Measurements from ENCODE around the gene PNPLA5.
"Not testable (repeated sequence)": the region's sequence is repeated elsewhere in the genome, so short reads cannot be mapped to it uniquely, and the experiment has no call there.

Gene PNPLA5

DNA sequence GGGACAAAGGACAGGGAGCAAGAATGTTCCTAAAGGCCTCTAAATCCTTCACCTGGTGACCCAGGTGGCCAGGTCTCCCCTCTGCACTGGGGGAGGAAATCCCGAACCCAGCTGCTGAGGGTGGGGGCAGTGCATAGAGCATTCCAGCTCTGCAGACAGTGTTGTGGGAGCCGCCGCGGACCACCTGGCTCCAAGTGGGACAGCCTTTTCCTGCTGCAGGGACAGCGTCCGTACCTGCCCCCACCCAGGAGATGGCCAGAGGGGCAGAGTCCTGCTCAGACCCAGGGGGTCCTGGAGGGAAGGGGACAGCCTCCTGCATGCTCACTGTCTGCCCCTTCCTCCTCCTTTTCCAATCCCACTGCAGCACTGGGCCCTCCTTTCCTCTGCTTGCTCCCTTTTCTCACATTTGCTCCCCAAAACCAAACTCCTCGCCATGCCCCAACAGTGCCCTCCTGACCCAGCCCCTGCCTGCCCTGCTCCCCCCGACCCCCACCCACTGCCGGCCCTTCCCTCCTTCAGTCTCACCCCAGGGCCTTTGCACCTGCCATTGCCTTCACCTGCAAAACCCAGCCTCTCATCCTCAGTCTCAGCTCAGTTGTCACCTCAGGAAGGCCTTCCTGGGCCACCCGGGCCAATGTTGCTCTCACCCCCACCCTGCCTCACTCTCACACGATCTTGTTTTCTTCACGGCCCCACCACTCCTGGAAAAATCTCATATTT, 12.8 kb downstream of the PNPLA5 start:
- H3K9ac ChIP-seq (ENCODE audit: low read length): no peak overlapping the region
- no peak overlapping the region for H2AK5ac ChIP-seq (ENCODE audit: low read length)
- no peaks in the 10 kb centered on the region for H3K36me3 ChIP-seq (ENCODE audit: control insufficient read depth, insufficient read depth, low read length)
- H2BK5ac ChIP-seq (ENCODE audit: low read length): no peak overlapping the region
- H2BK120ac ChIP-seq (ENCODE audit: low read depth, low read length): no peak overlapping the region
- WGBS (ENCODE audit: extremely low coverage, insufficient coverage, low lambda C conversion rate): no CpG with 5 or more reads among the region's 12 CpGs
- no peak for DNase-seq
- H3K4me3 ChIP-seq (ENCODE audit: low read length): no peak overlapping the region
- no peaks in the 10 kb centered on the region for H3K27me3 ChIP-seq (ENCODE audit: insufficient read depth, low read length, poor library complexity)
- no peaks in the 10 kb centered on the region for H3K4me1 ChIP-seq (ENCODE audit: control insufficient read depth, low read depth, low read length)
- H3K79me2 ChIP-seq (ENCODE audit: control insufficient read depth, insufficient read depth, low read length): no peaks in the 10 kb centered on the region
- H3K56ac ChIP-seq (ENCODE audit: low read length): no peak overlapping the region
- no peak overlapping the region for H2BK15ac ChIP-seq (replicated peaks; ENCODE audit: low read depth)
- H4K5ac ChIP-seq (ENCODE audit: low read length): no peak overlapping the region
- H3K23ac ChIP-seq (ENCODE audit: low read length): no peak overlapping the region
- H3K18ac ChIP-seq (ENCODE audit: low read length): no peak overlapping the region
- no peak overlapping the region for H3K4ac ChIP-seq (ENCODE audit: low read depth, low read length)
- H4K8ac ChIP-seq (ENCODE audit: low read depth, low read length): no peak overlapping the region
- no peaks in the 10 kb centered on the region for H3K79me1 ChIP-seq (ENCODE audit: low read length)
- no peak overlapping the region for H3K4me2 ChIP-seq (ENCODE audit: low read length)
- no peak overlapping the region for H3K27ac ChIP-seq (ENCODE audit: low read depth, low read length)

DNA sequence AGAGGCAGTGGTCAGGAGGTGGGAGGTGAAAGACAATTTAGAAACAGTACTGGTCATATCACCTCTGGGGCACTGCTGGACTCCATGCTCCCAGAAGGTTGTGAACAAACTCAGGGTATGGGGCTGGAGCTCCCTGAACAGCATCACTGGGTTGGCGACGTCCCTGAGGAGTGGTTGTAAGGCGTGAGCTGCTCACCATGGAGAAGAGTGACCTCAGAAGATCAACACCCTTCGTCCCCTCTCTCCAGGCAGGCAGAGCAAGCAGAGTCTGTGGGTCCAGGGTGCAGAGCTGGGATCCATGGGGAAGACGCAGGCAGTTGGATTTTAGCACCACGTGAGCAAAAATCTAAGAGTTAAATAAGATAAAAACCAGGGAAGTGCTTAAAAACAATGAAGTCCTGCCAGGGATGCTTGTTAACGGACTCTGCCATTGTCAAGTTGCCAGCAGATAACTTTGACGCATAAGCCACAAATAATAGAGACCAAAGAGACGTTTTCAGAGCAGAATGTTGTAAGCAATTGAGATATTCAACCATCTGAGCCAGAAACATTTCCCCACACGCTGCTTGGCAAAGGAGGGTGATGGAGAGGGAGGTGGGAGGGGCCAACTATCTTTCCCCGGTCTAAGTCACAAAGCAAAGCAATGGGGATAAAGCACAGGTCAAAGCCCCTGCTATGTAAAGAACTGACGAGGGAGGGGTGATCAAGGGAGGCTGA, 13.6 kb downstream of the PNPLA5 start:
- Histone ChIP-seq H3K36me3 (ENCODE audit: control insufficient read depth, insufficient read depth, low read length) (no peaks in the 10 kb centered on the region), H3K27me3 (ENCODE audit: insufficient read depth, low read length, poor library complexity) (no peaks in the 10 kb centered on the region), H3K23ac (ENCODE audit: low read length) (no peak overlapping the region), H3K4me1 (ENCODE audit: control insufficient read depth, low read depth, low read length) (no peaks in the 10 kb centered on the region), H3K4me2 (ENCODE audit: low read length) (no peak overlapping the region), H3K4me3 (ENCODE audit: low read length) (no peak overlapping the region), H2BK120ac (ENCODE audit: low read depth, low read length) (no peak overlapping the region), H3K27ac (ENCODE audit: low read depth, low read length) (no peak overlapping the region), H3K79me2 (ENCODE audit: control insufficient read depth, insufficient read depth, low read length) (no peaks in the 10 kb centered on the region), H2AK5ac (ENCODE audit: low read length) (no peak overlapping the region), H3K79me1 (ENCODE audit: low read length) (no peaks in the 10 kb centered on the region), H2BK5ac (ENCODE audit: low read length) (no peak overlapping the region), H3K56ac (ENCODE audit: low read length) (no peak overlapping the region), H3K9ac (ENCODE audit: low read length) (no peak overlapping the region), H4K8ac (ENCODE audit: low read depth, low read length) (no peak overlapping the region), H2BK15ac (replicated peaks; ENCODE audit: low read depth) (no peak overlapping the region), H3K18ac (ENCODE audit: low read length) (no peak overlapping the region), H4K5ac (ENCODE audit: low read length) (no peak overlapping the region), H3K4ac (ENCODE audit: low read depth, low read length) (no peak overlapping the region)
- no peak for DNase-seq
- WGBS (ENCODE audit: extremely low coverage, insufficient coverage, low lambda C conversion rate): no CpG with 5 or more reads among the region's 12 CpGs

DNA sequence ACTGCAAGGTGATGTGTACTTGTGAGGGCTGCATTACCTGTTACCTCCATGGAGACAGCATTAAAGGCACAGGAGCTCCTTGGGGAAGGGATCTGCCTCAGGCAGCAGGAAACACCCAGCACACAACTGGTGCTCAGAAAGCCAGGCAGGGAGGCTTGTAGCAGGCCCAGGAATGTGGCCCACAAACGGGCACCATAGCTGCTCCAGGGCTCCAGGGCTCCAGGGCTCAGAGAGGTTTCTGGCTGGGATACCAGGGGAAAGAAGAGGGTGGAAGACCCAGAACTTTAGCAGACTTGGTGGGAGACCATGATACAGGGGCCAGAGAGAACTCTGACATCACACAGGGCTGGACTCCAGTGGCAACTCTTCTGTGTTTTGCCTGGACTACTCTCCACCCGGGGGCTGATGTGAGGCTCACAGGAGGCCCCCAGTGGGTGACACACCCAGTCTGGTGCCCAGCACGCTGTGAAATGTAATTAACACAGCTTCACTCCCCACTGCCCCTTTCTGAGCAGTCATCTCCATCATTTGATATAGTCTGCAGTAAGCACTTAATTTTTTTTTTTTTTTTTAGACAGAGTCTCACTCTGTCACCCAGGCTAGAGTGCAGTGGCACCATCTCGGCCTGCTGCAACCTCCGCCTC, 14.8 kb downstream of the PNPLA5 start:
- H2BK5ac ChIP-seq (ENCODE audit: low read length): no peak overlapping the region
- no peak overlapping the region for H3K23ac ChIP-seq (ENCODE audit: low read length)
- no peak overlapping the region for H3K4me3 ChIP-seq (ENCODE audit: low read length)
- H3K4me2 ChIP-seq (ENCODE audit: low read length): no peak overlapping the region
- no peak overlapping the region for H3K4ac ChIP-seq (ENCODE audit: low read depth, low read length)
- no peak overlapping the region for H3K27ac ChIP-seq (ENCODE audit: low read depth, low read length)
- H3K56ac ChIP-seq (ENCODE audit: low read length): no peak overlapping the region
- H3K79me2 ChIP-seq (ENCODE audit: control insufficient read depth, insufficient read depth, low read length): no peaks in the 10 kb centered on the region
- H3K9ac ChIP-seq (ENCODE audit: low read length): no peak overlapping the region
- H2AK5ac ChIP-seq (ENCODE audit: low read length): no peak overlapping the region
- H3K27me3 ChIP-seq (ENCODE audit: insufficient read depth, low read length, poor library complexity): no peaks in the 10 kb centered on the region
- H3K36me3 ChIP-seq (ENCODE audit: control insufficient read depth, insufficient read depth, low read length): no peaks in the 10 kb centered on the region
- no peak overlapping the region for H3K18ac ChIP-seq (ENCODE audit: low read length)
- H3K79me1 ChIP-seq (ENCODE audit: low read length): no peaks in the 10 kb centered on the region
- no CpG with 5 or more reads among the region's 5 CpGs for WGBS (ENCODE audit: extremely low coverage, insufficient coverage, low lambda C conversion rate)
- H2BK15ac ChIP-seq (replicated peaks; ENCODE audit: low read depth): no peak overlapping the region
- H4K5ac ChIP-seq (ENCODE audit: low read length): no peak overlapping the region
- H2BK120ac ChIP-seq (ENCODE audit: low read depth, low read length): no peak overlapping the region
- no peak for DNase-seq
- H3K4me1 ChIP-seq (ENCODE audit: control insufficient read depth, low read depth, low read length): no peaks in the 10 kb centered on the region
- H4K8ac ChIP-seq (ENCODE audit: low read depth, low read length): no peak overlapping the region

- Histone ChIP-seq H2BK5ac (ENCODE audit: low read length) (no peak overlapping the region), H2AK5ac (ENCODE audit: low read length) (no peak overlapping the region), H3K79me2 (ENCODE audit: control insufficient read depth, insufficient read depth, low read length) (no peaks in the 10 kb centered on the region), H3K23ac (ENCODE audit: low read length) (no peak overlapping the region), H3K27me3 (ENCODE audit: insufficient read depth, low read length, poor library complexity) (no peaks in the 10 kb centered on the region), H3K79me1 (ENCODE audit: low read length) (no peaks in the 10 kb centered on the region), H4K8ac (ENCODE audit: low read depth, low read length) (no peak overlapping the region), H3K56ac (ENCODE audit: low read length) (no peak overlapping the region), H3K4me1 (ENCODE audit: control insufficient read depth, low read depth, low read length) (no peaks in the 10 kb centered on the region), H2BK120ac (ENCODE audit: low read depth, low read length) (no peak overlapping the region), H3K36me3 (ENCODE audit: control insufficient read depth, insufficient read depth, low read length) (no peaks in the 10 kb centered on the region), H3K9ac (ENCODE audit: low read length) (no peak overlapping the region), H3K4me2 (ENCODE audit: low read length) (no peak overlapping the region), H4K5ac (ENCODE audit: low read length) (no peak overlapping the region), H3K4ac (ENCODE audit: low read depth, low read length) (no peak overlapping the region), H3K4me3 (ENCODE audit: low read length) (no peak overlapping the region), H3K18ac (ENCODE audit: low read length) (no peak overlapping the region), H3K27ac (ENCODE audit: low read depth, low read length) (no peak overlapping the region), H2BK15ac (replicated peaks; ENCODE audit: low read depth) (no peak overlapping the region)
- WGBS (ENCODE audit: extremely low coverage, insufficient coverage, low lambda C conversion rate): no CpG with 5 or more reads among the region's 5 CpGs
- DNase-seq: no peak
Measured at GRCh38 chr22:43869799-43870198, 22.0 kb downstream of the PNPLA5 start.

- not testable (repeated sequence) for H3K27ac ChIP-seq (ENCODE audit: low read depth, low read length); H2BK120ac ChIP-seq (ENCODE audit: low read depth, low read length); H3K79me2 ChIP-seq (ENCODE audit: control insufficient read depth, insufficient read depth, low read length); H3K36me3 ChIP-seq (ENCODE audit: control insufficient read depth, insufficient read depth, low read length); H4K8ac ChIP-seq (ENCODE audit: low read depth, low read length); H3K27me3 ChIP-seq (ENCODE audit: insufficient read depth, low read length, poor library complexity); H3K56ac ChIP-seq (ENCODE audit: low read length); H3K23ac ChIP-seq (ENCODE audit: low read length); H3K79me1 ChIP-seq (ENCODE audit: low read length); H2BK5ac ChIP-seq (ENCODE audit: low read length); H2AK5ac ChIP-seq (ENCODE audit: low read length); H3K18ac ChIP-seq (ENCODE audit: low read length); H3K4ac ChIP-seq (ENCODE audit: low read depth, low read length); H2BK15ac ChIP-seq (replicated peaks; ENCODE audit: low read depth); H3K4me2 ChIP-seq (ENCODE audit: low read length); H4K5ac ChIP-seq (ENCODE audit: low read length); H3K4me3 ChIP-seq (ENCODE audit: low read length); H3K4me1 ChIP-seq (ENCODE audit: control insufficient read depth, low read depth, low read length); H3K9ac ChIP-seq (ENCODE audit: low read length)
- peak; percentile 71 for DNase-seq
- WGBS (ENCODE audit: extremely low coverage, insufficient coverage, low lambda C conversion rate): no CpG with 5 or more reads among the region's 4 CpGs
Measured at GRCh38 chr22:43869001-43869400, 22.8 kb downstream of the PNPLA5 start.
